ENCODE data around the gene MTRR. TPM values are rescaled to one million over a fixed set of nuclear protein-coding genes. Genes with fewer than 3 reads are reported as not detected.

Gene MTRR
- total RNA-seq, result 10 to 100 TPM; 27.7 to 66.0 (median 39.7) TPM
- polyA plus RNA-seq, result 10 to 100 TPM in 2 of 3 donors, 1 to 10 TPM in 1; 9.3 to 51.8 (median 22.0) TPM
- long read RNA-seq, donor 1, partial matches to known transcripts, result 0 of 3 reads
- long read RNA-seq, donor 1, other reads (novel, unspliced or antisense), result 0 of 3 reads
- long read RNA-seq, donor 2, partial matches to known transcripts, result 0 of 2 reads
- long read RNA-seq, donor 2, other reads (novel, unspliced or antisense), result 0 of 2 reads
- long read RNA-seq, donor 3, partial matches to known transcripts, result 0 of 3 reads
- long read RNA-seq, donor 3, other reads (novel, unspliced or antisense), result 0 of 3 reads
- long read RNA-seq, donor 4, partial matches to known transcripts, result 3 of 12 reads
- long read RNA-seq, donor 4, other reads (novel, unspliced or antisense), result 4 of 12 reads
- long read RNA-seq, donor 5, transcript MTRR-202 (15 exons, 3,215 nt), result major isoform, 24 of 52 reads
- long read RNA-seq, donor 5, partial matches to known transcripts, result 6 of 52 reads
- long read RNA-seq, donor 5, other reads (novel, unspliced or antisense), result 15 of 52 reads
- long read RNA-seq, donor 6, partial matches to known transcripts, result 2 of 6 reads
- long read RNA-seq, donor 6, other reads (novel, unspliced or antisense), result 1 of 6 reads
- long read RNA-seq, donor 7, partial matches to known transcripts, result 0 of 1 reads
- long read RNA-seq, donor 7, other reads (novel, unspliced or antisense), result 0 of 1 reads
- long read RNA-seq, donor 8, transcript MTRR-202 (15 exons, 3,215 nt), result major isoform, 6 of 8 reads
- long read RNA-seq, donor 8, partial matches to known transcripts, result 0 of 8 reads
- long read RNA-seq, donor 8, other reads (novel, unspliced or antisense), result 0 of 8 reads
- long read RNA-seq, donor 9, partial matches to known transcripts, result 0 of 5 reads
- long read RNA-seq, donor 9, other reads (novel, unspliced or antisense), result 0 of 5 reads
- long read RNA-seq, donor 10, partial matches to known transcripts, result 0 of 1 reads
- long read RNA-seq, donor 10, other reads (novel, unspliced or antisense), result 0 of 1 reads

- H3K9me3 ChIP-seq (replicated peaks in 1 of 3), result no peaks in the 10 kb centered on the region
- intact Hi-C loops (cut with DNase I), result no loop called here
- 0% methylated on average over 12 to 83 of the region's 83 CpGs for WGBS, 4 donors
- TF ChIP-seq, protein P1, sequence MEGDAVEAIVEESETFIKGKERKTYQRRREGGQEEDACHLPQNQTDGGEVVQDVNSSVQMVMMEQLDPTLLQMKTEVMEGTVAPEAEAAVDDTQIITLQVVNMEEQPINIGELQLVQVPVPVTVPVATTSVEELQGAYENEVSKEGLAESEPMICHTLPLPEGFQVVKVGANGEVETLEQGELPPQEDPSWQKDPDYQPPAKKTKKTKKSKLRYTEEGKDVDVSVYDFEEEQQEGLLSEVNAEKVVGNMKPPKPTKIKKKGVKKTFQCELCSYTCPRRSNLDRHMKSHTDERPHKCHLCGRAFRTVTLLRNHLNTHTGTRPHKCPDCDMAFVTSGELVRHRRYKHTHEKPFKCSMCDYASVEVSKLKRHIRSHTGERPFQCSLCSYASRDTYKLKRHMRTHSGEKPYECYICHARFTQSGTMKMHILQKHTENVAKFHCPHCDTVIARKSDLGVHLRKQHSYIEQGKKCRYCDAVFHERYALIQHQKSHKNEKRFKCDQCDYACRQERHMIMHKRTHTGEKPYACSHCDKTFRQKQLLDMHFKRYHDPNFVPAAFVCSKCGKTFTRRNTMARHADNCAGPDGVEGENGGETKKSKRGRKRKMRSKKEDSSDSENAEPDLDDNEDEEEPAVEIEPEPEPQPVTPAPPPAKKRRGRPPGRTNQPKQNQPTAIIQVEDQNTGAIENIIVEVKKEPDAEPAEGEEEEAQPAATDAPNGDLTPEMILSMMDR (IDR thresholded peaks at IDR 0.05), result no peak
- peak; percentile 74 to 91 for TF ChIP-seq POLR2A (IDR thresholded peaks at IDR 0.05)
- H3K4me1 ChIP-seq (replicated peaks in 1 of 2), result peaks cover 16 to 51% of the 10 kb centered on the region in 2 donors
- no peaks in the 10 kb centered on the region for H3K27me3 ChIP-seq
- peaks cover 0 to 4% of the 10 kb centered on the region in 2 donors for H3K36me3 ChIP-seq (replicated peaks in 1 of 2)
- peak; percentile 92 to 97 (median 95) for DNase-seq
- H3K27ac ChIP-seq, result peak within 1 kb of the TSS; percentile 71 to 90 (median 84)
- H3K4me3 ChIP-seq, result peak within 1 kb of the TSS; percentile 76 to 94 (median 84)
These were observed at the start of gene MTRR, which contains the start of gene FASTKD3 for GRCh38 chr5:7868773-7869473. Gene MTRR, plus strand, starts transcription at chr5:7869148. Its CDS starts 1,647 bp downstream, at chr5:7870795. Gene FASTKD3, minus strand, starts transcription at chr5:7869031. Its CDS starts 948 bp downstream, at chr5:7868083.

DNA sequence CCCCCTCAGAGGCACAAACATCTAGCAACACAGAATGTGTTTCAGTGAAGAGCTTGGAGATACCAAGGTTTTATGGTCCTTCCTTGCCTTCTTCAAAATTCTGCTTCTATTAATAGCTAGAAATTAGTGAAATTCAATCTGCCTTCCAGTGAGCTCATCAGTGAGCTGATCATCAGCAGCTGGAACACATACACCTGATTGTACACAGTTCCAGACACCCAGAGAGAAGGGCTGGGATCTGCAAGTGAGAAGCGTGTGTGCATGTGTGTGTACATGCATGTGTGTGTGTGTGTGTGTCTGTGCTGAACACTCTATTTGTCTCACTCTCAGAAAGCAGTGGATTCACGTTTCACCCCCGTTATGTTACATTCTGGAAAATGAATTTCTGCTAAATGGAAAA, 46.5 kb upstream of the MTRR start:
- Histone ChIP-seq H3K36me3 (replicated peaks in 1 of 2) (no peaks in the 10 kb centered on the region), H3K4me3 (no peak overlapping the region), H3K27me3 (no peaks in the 10 kb centered on the region), H3K9me3 (replicated peaks in 1 of 3) (no peaks in the 10 kb centered on the region), H3K27ac (no peak overlapping the region), H3K4me1 (replicated peaks in 1 of 2) (no peaks in the 10 kb centered on the region)
- WGBS, 4 donors, result 45 to 85% (median 71%) methylated on average over 3 of the region's 3 CpGs
- no peak for DNase-seq
- no peak for TF ChIP-seq POLR2A (IDR thresholded peaks at IDR 0.05)
- TF ChIP-seq, protein P1 (IDR thresholded peaks at IDR 0.05), result no peak
- intact Hi-C loops (cut with DNase I), result no loop called here

DNA sequence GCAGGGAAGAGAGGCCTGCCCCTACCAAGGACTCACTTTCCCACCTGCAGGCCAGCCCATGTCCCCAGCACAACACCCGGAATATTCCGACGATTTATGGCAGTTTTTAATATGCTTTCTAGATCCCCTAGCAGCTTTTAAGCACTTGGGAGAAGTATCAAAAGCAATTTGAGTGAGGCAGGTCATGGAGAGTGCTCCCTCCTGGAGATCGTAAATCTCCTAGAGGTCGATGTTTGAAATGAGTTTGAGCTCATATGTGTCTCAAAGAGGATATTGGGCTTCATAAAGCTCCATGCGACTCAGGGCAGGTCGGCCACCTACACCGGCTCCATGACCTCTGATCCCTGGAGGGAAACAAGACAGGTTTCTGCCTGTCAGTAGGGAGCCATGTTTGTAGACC, 45.4 kb upstream of the MTRR start:
- intact Hi-C loops (cut with DNase I), result no loop called here
- Histone ChIP-seq H3K27ac (no peak overlapping the region), H3K9me3 (replicated peaks in 1 of 3) (no peaks in the 10 kb centered on the region), H3K4me1 (replicated peaks in 1 of 2) (no peaks in the 10 kb centered on the region), H3K36me3 (replicated peaks in 1 of 2) (no peaks in the 10 kb centered on the region), H3K27me3 (no peaks in the 10 kb centered on the region), H3K4me3 (no peak overlapping the region)
- no peak for DNase-seq
- WGBS, 4 donors, result 62 to 75% (median 70%) methylated on average over 8 of the region's 8 CpGs
- TF ChIP-seq, protein P1 (IDR thresholded peaks at IDR 0.05), result no peak
- no peak for TF ChIP-seq POLR2A (IDR thresholded peaks at IDR 0.05)

All from adrenal gland (tissue), 19 donors.